ENCODE results near the gene POLR2C.

The POLR2C gene

GRCh38 chr16:57422026-57422944 is 40.2 kb upstream of the POLR2C start:
- no peak overlapping the region for H3K27ac ChIP-seq
- H3K4me2 ChIP-seq (ENCODE audit: low read length): no peak overlapping the region
- peaks cover 11% of the 10 kb centered on the region for H3K4me1 ChIP-seq
- no peaks in the 10 kb centered on the region for H3K79me2 ChIP-seq
- H3K36me3 ChIP-seq (ENCODE audit: control insufficient read depth, insufficient read depth, low read length): no peaks in the 10 kb centered on the region
- no peaks in the 10 kb centered on the region for H3K9me3 ChIP-seq (ENCODE audit: control insufficient read depth, low read length)
- H3K27me3 ChIP-seq (ENCODE audit: control insufficient read depth, insufficient read depth, low read length): no peaks in the 10 kb centered on the region
- peak overlapping the region; percentile 18 for H2AFZ ChIP-seq
- no peak overlapping the region for H3K4me3 ChIP-seq (ENCODE audit: low read depth, low read length)
- no peak overlapping the region for H3K9ac ChIP-seq
- peak; percentile 68 for TF ChIP-seq CTCF (IDR thresholded peaks at IDR 0.05)

- Histone ChIP-seq H3K27ac (no peak overlapping the region), H3K4me1 (peaks cover 4% of the 10 kb centered on the region)
Observed at GRCh38 chr16:57423152-57423551, 39.3 kb upstream of the POLR2C start.

GRCh38 chr16:57424583-57424982 is 37.9 kb upstream of the POLR2C start:
- H3K27me3 ChIP-seq (ENCODE audit: control insufficient read depth, insufficient read depth, low read length): no peaks in the 10 kb centered on the region
- H2AFZ ChIP-seq: no peak overlapping the region
- no peak overlapping the region for H3K27ac ChIP-seq
- H3K4me1 ChIP-seq: no peaks in the 10 kb centered on the region
- TF ChIP-seq CTCF (IDR thresholded peaks at IDR 0.05): no peak
- H3K4me3 ChIP-seq (ENCODE audit: low read depth, low read length): no peak overlapping the region
- H3K4me2 ChIP-seq (ENCODE audit: low read length): no peak overlapping the region
- no peak overlapping the region for H3K9ac ChIP-seq
- no peaks in the 10 kb centered on the region for H3K9me3 ChIP-seq (ENCODE audit: control insufficient read depth, low read length)
- H3K79me2 ChIP-seq: no peaks in the 10 kb centered on the region
- no peaks in the 10 kb centered on the region for H3K36me3 ChIP-seq (ENCODE audit: control insufficient read depth, insufficient read depth, low read length)

More at GRCh38 chr16:57423152-57423551, 39.3 kb upstream of the POLR2C start:
- H3K4me2 ChIP-seq (ENCODE audit: low read length): no peak overlapping the region
- no peaks in the 10 kb centered on the region for H3K79me2 ChIP-seq
- no peak overlapping the region for H2AFZ ChIP-seq
- no peak overlapping the region for H3K4me3 ChIP-seq (ENCODE audit: low read depth, low read length)
- no peaks in the 10 kb centered on the region for H3K9me3 ChIP-seq (ENCODE audit: control insufficient read depth, low read length)
- H3K27me3 ChIP-seq (ENCODE audit: control insufficient read depth, insufficient read depth, low read length): no peaks in the 10 kb centered on the region
- H3K36me3 ChIP-seq (ENCODE audit: control insufficient read depth, insufficient read depth, low read length): no peaks in the 10 kb centered on the region
- no peak for TF ChIP-seq CTCF (IDR thresholded peaks at IDR 0.05)
- H3K9ac ChIP-seq: no peak overlapping the region

- Histone ChIP-seq H3K36me3 (ENCODE audit: control insufficient read depth, insufficient read depth, low read length) (no peaks in the 10 kb centered on the region), H3K4me1 (no peaks in the 10 kb centered on the region), H3K27ac (no peak overlapping the region), H3K4me2 (ENCODE audit: low read length) (no peak overlapping the region), H2AFZ (no peak overlapping the region), H3K4me3 (ENCODE audit: low read depth, low read length) (no peak overlapping the region), H3K79me2 (no peaks in the 10 kb centered on the region), H3K9ac (no peak overlapping the region), H3K9me3 (ENCODE audit: control insufficient read depth, low read length) (no peaks in the 10 kb centered on the region), H3K27me3 (ENCODE audit: control insufficient read depth, insufficient read depth, low read length) (no peaks in the 10 kb centered on the region)
- no peak for TF ChIP-seq CTCF (IDR thresholded peaks at IDR 0.05)
Observed at GRCh38 chr16:57426356-57426755, 36.1 kb upstream of the POLR2C start.

GRCh38 chr16:57427307-57427706 is 35.2 kb upstream of the POLR2C start:
- H3K27me3 ChIP-seq (ENCODE audit: control insufficient read depth, insufficient read depth, low read length): no peaks in the 10 kb centered on the region
- no peak overlapping the region for H3K27ac ChIP-seq
- no peaks in the 10 kb centered on the region for H3K9me3 ChIP-seq (ENCODE audit: control insufficient read depth, low read length)
- H2AFZ ChIP-seq: no peak overlapping the region
- no peak overlapping the region for H3K9ac ChIP-seq
- TF ChIP-seq CTCF (IDR thresholded peaks at IDR 0.05): no peak
- no peaks in the 10 kb centered on the region for H3K36me3 ChIP-seq (ENCODE audit: control insufficient read depth, insufficient read depth, low read length)
- H3K4me3 ChIP-seq (ENCODE audit: low read depth, low read length): no peak overlapping the region
- no peaks in the 10 kb centered on the region for H3K4me1 ChIP-seq
- H3K79me2 ChIP-seq: no peaks in the 10 kb centered on the region
- H3K4me2 ChIP-seq (ENCODE audit: low read length): no peak overlapping the region

All from parathyroid adenoma (tissue), 2 donors.